OCI-LY1 (cell line): ENCODE results near the gene PLXND1.

ENCODE experiments used
- H2AFZ ChIP-seq: fragments of 200-600 bp; sonication (generic), shearing (Covaris generic); 2 replicates; pipeline ENCODE4 v1.6.0; 2014; ENCODE audit warnings: antibody characterized with exemption, mild to moderate bottlenecking, low read length
- H3F3A ChIP-seq: fragments of 200-600 bp; sonication (generic), shearing (Covaris generic); 2 replicates; pipeline ENCODE4 v1.6.0; 2014; ENCODE audit warnings: mild to moderate bottlenecking, antibody characterized with exemption, low read length, moderate library complexity; ENCODE audit not compliant: insufficient read depth
- H3K27ac ChIP-seq: fragments of 200-600 bp; sonication (generic); 2 replicates; pipeline ENCODE4 v1.5.1; 2014; ENCODE audit warnings: low read length, mixed run types, mild to moderate bottlenecking, low read depth; ENCODE audit not compliant: poor library complexity, severe bottlenecking
- H3K27me3 ChIP-seq: fragments of 200-600 bp; sonication (generic); 2 replicates; pipeline ENCODE4 v1.6.0; 2014; ENCODE audit warnings: antibody characterized with exemption, mild to moderate bottlenecking, low read length, moderate library complexity; ENCODE audit not compliant: insufficient read depth
- H3K36me3 ChIP-seq: fragments of 200-600 bp; sonication (generic); 2 replicates; pipeline ENCODE4 v1.6.1; 2014; ENCODE audit warnings: mild to moderate bottlenecking, antibody characterized with exemption, low read length, moderate library complexity, mixed read lengths; ENCODE audit not compliant: insufficient read depth
- H3K4me1 ChIP-seq: fragments of 200-600 bp; sonication (generic); 2 replicates; pipeline ENCODE4 v1.5.1; 2014; ENCODE audit warnings: mild to moderate bottlenecking, low read length, moderate library complexity; ENCODE audit not compliant: insufficient read depth, severe bottlenecking
- H3K4me2 ChIP-seq: fragments of 200-600 bp; sonication (generic), shearing (Covaris generic); 2 replicates; pipeline ENCODE4 v1.6.1; 2014; ENCODE audit warnings: low read length
- H3K4me3 ChIP-seq: fragments of 200-600 bp; sonication (generic); 2 replicates; pipeline ENCODE4 v1.5.1; 2014; ENCODE audit warnings: low read length, low read depth, mild to moderate bottlenecking, mixed read lengths; ENCODE audit not compliant: poor library complexity, severe bottlenecking
- H3K79me2 ChIP-seq: fragments of 200-600 bp; shearing (Covaris generic); 2 replicates; pipeline ENCODE4 v1.6.1; 2016; ENCODE audit warnings: mixed run types, low read length, mixed read lengths; ENCODE audit not compliant: insufficient read depth
- H3K9ac ChIP-seq: fragments of 200-600 bp; sonication (generic), shearing (Covaris generic); 2 replicates; pipeline ENCODE4 v1.6.1; 2014; ENCODE audit warnings: mild to moderate bottlenecking, low read length, mixed read lengths
- H3K9me2 ChIP-seq: fragments of 200-600 bp; sonication (generic), shearing (Covaris generic); 2 replicates; pipeline ENCODE4 v1.6.1; 2014; ENCODE audit warnings: low read depth, mild to moderate bottlenecking, low read length, mixed read lengths
- H3K9me3 ChIP-seq: fragments of 200-600 bp; shearing (Covaris generic); 2 replicates; pipeline ENCODE4 v1.6.1; 2014; ENCODE audit warnings: low read length, mixed read lengths
- H4K20me1 ChIP-seq: fragments of 200-600 bp; sonication (generic), shearing (Covaris generic); 2 replicates; pipeline ENCODE4 v1.6.0; 2016; ENCODE audit warnings: mild to moderate bottlenecking, low read length; ENCODE audit not compliant: insufficient read depth
- CTCF ChIP-seq: fragments of 200-600 bp; sonication (generic), shearing (Covaris generic); IDR thresholded peaks from 2 replicates; pipeline ENCODE4 v1.5.1; 2017; ENCODE audit warnings: mild to moderate bottlenecking, antibody characterized with exemption, low read length, moderate library complexity, mixed read lengths
- EZH2 ChIP-seq: fragments of 200-600 bp; sonication (generic), shearing (Covaris generic); IDR thresholded peaks from 2 replicates; pipeline ENCODE4 v1.8.0; 2017; ENCODE audit warnings: borderline replicate concordance, mixed run types, mild to moderate bottlenecking, antibody characterized with exemption, low read length, moderate library complexity, mixed read lengths

Gene PLXND1

DNA sequence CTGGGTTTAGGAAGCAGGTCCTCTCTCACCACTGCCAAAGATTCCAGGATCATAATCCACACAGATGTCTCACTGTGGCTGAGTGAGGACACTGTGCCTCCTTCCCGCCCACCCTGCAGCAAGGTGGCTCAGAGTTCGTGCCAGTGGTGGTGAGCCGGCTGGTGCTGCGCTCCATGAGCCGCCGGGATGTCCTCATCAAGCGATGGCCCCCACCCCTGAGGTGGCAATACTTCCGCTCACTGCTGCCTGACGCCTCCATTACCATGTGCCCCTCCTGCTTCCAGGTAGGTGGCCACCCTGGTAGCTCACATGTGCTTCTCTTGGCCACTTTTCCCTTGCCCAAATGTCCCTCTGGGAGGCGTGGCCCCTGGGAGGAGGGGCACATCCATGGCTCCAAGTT is 87.0 kb downstream of the PLXND1 start:
- Histone ChIP-seq H3K9me2 (no peaks in the 10 kb centered on the region), H3K36me3 (no peaks in the 10 kb centered on the region), H3K9me3 (no peaks in the 10 kb centered on the region), H3K27me3 (no peaks in the 10 kb centered on the region), H3F3A (no peaks in the 10 kb centered on the region), H3K9ac (no peak overlapping the region), H3K27ac (no peak overlapping the region), H2AFZ (no peak overlapping the region), H3K4me2 (no peak overlapping the region), H3K4me3 (no peak overlapping the region), H3K4me1 (no peaks in the 10 kb centered on the region), H3K79me2 (no peaks in the 10 kb centered on the region), H4K20me1 (no peaks in the 10 kb centered on the region)
- TF ChIP-seq EZH2 (no peak), CTCF (no peak)

DNA sequence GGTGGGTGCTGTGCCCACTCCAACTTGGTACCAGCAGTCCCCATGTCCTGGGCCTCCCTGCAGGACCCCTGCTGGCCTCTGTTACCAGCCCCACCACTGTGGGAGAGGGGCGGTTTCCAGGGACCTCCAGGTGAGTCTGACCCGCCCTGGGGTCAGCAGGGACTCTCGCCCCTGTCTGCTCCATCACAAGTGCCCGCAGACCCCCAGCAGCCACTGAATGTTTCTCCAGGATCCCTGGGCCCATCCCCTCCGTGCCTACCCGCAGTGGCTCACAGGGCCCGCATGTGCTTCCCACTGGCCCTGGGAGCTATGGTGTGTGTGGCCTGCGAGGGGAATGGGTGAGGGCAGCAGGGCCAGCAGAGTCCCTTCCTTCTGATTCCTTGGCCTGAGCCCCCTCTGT is 87.9 kb downstream of the PLXND1 start:
- H3K9me3 ChIP-seq = no peaks in the 10 kb centered on the region
- H3K79me2 ChIP-seq = no peaks in the 10 kb centered on the region
- H2AFZ ChIP-seq = no peak overlapping the region
- no peaks in the 10 kb centered on the region for H3F3A ChIP-seq
- H4K20me1 ChIP-seq = no peaks in the 10 kb centered on the region
- no peaks in the 10 kb centered on the region for H3K27me3 ChIP-seq
- H3K27ac ChIP-seq = no peak overlapping the region
- no peak overlapping the region for H3K4me3 ChIP-seq
- TF ChIP-seq EZH2 = no peak
- TF ChIP-seq CTCF = no peak
- H3K9me2 ChIP-seq = no peaks in the 10 kb centered on the region
- no peak overlapping the region for H3K9ac ChIP-seq
- H3K36me3 ChIP-seq = no peaks in the 10 kb centered on the region
- H3K4me2 ChIP-seq = no peak overlapping the region
- no peaks in the 10 kb centered on the region for H3K4me1 ChIP-seq

- Histone ChIP-seq H4K20me1 (no peaks in the 10 kb centered on the region), H3F3A (no peaks in the 10 kb centered on the region), H2AFZ (no peak overlapping the region), H3K9me2 (no peaks in the 10 kb centered on the region), H3K36me3 (no peaks in the 10 kb centered on the region), H3K4me2 (no peak overlapping the region), H3K27me3 (no peaks in the 10 kb centered on the region), H3K9me3 (no peaks in the 10 kb centered on the region), H3K9ac (no peak overlapping the region), H3K4me3 (no peak overlapping the region), H3K4me1 (no peaks in the 10 kb centered on the region), H3K27ac (no peak overlapping the region), H3K79me2 (no peaks in the 10 kb centered on the region)
- TF ChIP-seq CTCF (no peak), EZH2 (no peak)
These were observed 88.4 kb downstream of the PLXND1 start for GRCh38 chr3:129518038-129518561.
